Body of pancreas (tissue), 4 donors: ENCODE measurements around the gene PTGFR.

Experiments
- POLR2A ChIP-seq, 3 donors: fragments of 450-650 bp; IDR thresholded peaks; one replicate each; pipeline ENCODE4 v1.6.1; 2016; ENCODE audit warnings: antibody characterized with exemption in 3 of 3, mild to moderate bottlenecking in 2 of 3
- TF ChIP-seq, protein P1 (sequence below), 7 experiments: fragments of 450-650 bp in 4 of 7; fragments of 200-600 bp in 3 of 7; sonication (generic) in 3 of 7; IDR thresholded peaks; one replicate each; pipeline ENCODE4 v1.5.1; 2016 to 2019; ENCODE audit warnings: antibody characterized with exemption in 7 of 7

DNA sequence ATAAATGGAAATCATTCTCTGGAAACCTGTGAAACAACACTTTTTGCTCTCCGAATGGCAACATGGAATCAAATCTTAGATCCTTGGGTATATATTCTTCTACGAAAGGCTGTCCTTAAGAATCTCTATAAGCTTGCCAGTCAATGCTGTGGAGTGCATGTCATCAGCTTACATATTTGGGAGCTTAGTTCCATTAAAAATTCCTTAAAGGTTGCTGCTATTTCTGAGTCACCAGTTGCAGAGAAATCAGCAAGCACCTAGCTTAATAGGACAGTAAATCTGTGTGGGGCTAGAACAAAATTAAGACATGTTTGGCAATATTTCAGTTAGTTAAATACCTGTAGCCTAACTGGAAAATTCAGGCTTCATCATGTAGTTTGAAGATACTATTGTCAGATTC lies 45.7 kb downstream of the PTGFR start:
- TF ChIP-seq, protein P1, sequence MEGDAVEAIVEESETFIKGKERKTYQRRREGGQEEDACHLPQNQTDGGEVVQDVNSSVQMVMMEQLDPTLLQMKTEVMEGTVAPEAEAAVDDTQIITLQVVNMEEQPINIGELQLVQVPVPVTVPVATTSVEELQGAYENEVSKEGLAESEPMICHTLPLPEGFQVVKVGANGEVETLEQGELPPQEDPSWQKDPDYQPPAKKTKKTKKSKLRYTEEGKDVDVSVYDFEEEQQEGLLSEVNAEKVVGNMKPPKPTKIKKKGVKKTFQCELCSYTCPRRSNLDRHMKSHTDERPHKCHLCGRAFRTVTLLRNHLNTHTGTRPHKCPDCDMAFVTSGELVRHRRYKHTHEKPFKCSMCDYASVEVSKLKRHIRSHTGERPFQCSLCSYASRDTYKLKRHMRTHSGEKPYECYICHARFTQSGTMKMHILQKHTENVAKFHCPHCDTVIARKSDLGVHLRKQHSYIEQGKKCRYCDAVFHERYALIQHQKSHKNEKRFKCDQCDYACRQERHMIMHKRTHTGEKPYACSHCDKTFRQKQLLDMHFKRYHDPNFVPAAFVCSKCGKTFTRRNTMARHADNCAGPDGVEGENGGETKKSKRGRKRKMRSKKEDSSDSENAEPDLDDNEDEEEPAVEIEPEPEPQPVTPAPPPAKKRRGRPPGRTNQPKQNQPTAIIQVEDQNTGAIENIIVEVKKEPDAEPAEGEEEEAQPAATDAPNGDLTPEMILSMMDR (IDR thresholded peaks at IDR 0.05) = no peak
- no peak for TF ChIP-seq POLR2A (IDR thresholded peaks at IDR 0.05)
